Measurements from ENCODE around the gene RBBP8NL.

Gene RBBP8NL

GRCh38 chr20:62445553-62446340, 18.4 kb upstream of the RBBP8NL start:
- ATAC-seq (replicated peaks), result no peak
- Mint-ChIP-seq H3K27me3 (peaks cover 27 to 90% of the 10 kb centered on the region in 2 donors), H3K4me3 (no peak overlapping the region), H3K9me3 (no peaks in the 10 kb centered on the region), H3K27ac (no peak overlapping the region), H3K36me3 (ENCODE audit: insufficient read depth) (no peaks in the 10 kb centered on the region), H3K4me1 (ENCODE audit: low read depth in 2 of 2) (no peaks in the 10 kb centered on the region)
- no peak for DNase-seq

- Mint-ChIP-seq H3K4me3 (no peak overlapping the region), H3K36me3 (ENCODE audit: insufficient read depth) (no peaks in the 10 kb centered on the region), H3K27ac (no peak overlapping the region), H3K27me3 (peaks cover 30 to 92% of the 10 kb centered on the region in 2 donors), H3K9me3 (no peaks in the 10 kb centered on the region), H3K4me1 (ENCODE audit: low read depth in 2 of 2) (no peaks in the 10 kb centered on the region)
- ATAC-seq (replicated peaks), result no peak
- DNase-seq, result no peak
Measured at GRCh38 chr20:62444286-62444685, 16.9 kb upstream of the RBBP8NL start.

GRCh38 chr20:62441987-62442539, 14.7 kb upstream of the RBBP8NL start:
- DNase-seq, result no peak
- ATAC-seq (replicated peaks), result no peak
- Mint-ChIP-seq H3K4me3 (no peak overlapping the region), H3K27me3 (peaks cover 34 to 92% of the 10 kb centered on the region in 2 donors), H3K9me3 (no peaks in the 10 kb centered on the region), H3K4me1 (ENCODE audit: low read depth in 2 of 2) (no peaks in the 10 kb centered on the region), H3K27ac (no peak overlapping the region), H3K36me3 (ENCODE audit: insufficient read depth) (no peaks in the 10 kb centered on the region)

GRCh38 chr20:62439218-62439617, 11.9 kb upstream of the RBBP8NL start:
- DNase-seq (no peak), ATAC-seq (replicated peaks) (no peak)
- Mint-ChIP-seq H3K27me3 (peaks cover 53 to 95% of the 10 kb centered on the region in 2 donors), H3K9me3 (no peaks in the 10 kb centered on the region), H3K36me3 (ENCODE audit: insufficient read depth) (peaks cover 2% of the 10 kb centered on the region), H3K4me1 (ENCODE audit: low read depth in 2 of 2) (no peaks in the 10 kb centered on the region), H3K4me3 (no peak overlapping the region), H3K27ac (no peak overlapping the region)

GRCh38 chr20:62437927-62438326, 10.6 kb upstream of the RBBP8NL start:
- DNase-seq (no peak), ATAC-seq (replicated peaks) (no peak)
- Mint-ChIP-seq H3K4me1 (ENCODE audit: low read depth in 2 of 2) (no peaks in the 10 kb centered on the region), H3K27ac (no peak overlapping the region), H3K4me3 (no peak overlapping the region), H3K36me3 (ENCODE audit: insufficient read depth) (peaks cover 2% of the 10 kb centered on the region), H3K27me3 (peaks cover 52 to 95% of the 10 kb centered on the region in 2 donors), H3K9me3 (no peaks in the 10 kb centered on the region)

GRCh38 chr20:62437496-62437895, 10.2 kb upstream of the RBBP8NL start:
- Mint-ChIP-seq H3K9me3 (no peaks in the 10 kb centered on the region), H3K27ac (no peak overlapping the region), H3K4me1 (ENCODE audit: low read depth in 2 of 2) (no peaks in the 10 kb centered on the region), H3K27me3 (peaks cover 47 to 95% of the 10 kb centered on the region in 2 donors), H3K4me3 (no peak overlapping the region), H3K36me3 (ENCODE audit: insufficient read depth) (peaks cover 2% of the 10 kb centered on the region)
- DNase-seq (no peak), ATAC-seq (replicated peaks) (no peak)

GRCh38 chr20:62436692-62437091, 9.4 kb upstream of the RBBP8NL start:
- no peak overlapping the region for H3K27ac Mint-ChIP-seq
- no peaks in the 10 kb centered on the region for H3K4me1 Mint-ChIP-seq (ENCODE audit: low read depth in 2 of 2)
- peaks cover 48 to 95% of the 10 kb centered on the region in 2 donors for H3K27me3 Mint-ChIP-seq
- ATAC-seq (replicated peaks) (no peak), DNase-seq (no peak)
- peaks cover 2% of the 10 kb centered on the region for H3K36me3 Mint-ChIP-seq (ENCODE audit: insufficient read depth)
- no peak overlapping the region for H3K4me3 Mint-ChIP-seq
- H3K9me3 Mint-ChIP-seq, result no peaks in the 10 kb centered on the region

- H3K4me3 Mint-ChIP-seq, result no peak overlapping the region
- no peak for DNase-seq
- ATAC-seq (replicated peaks), result no peak
- H3K27ac Mint-ChIP-seq, result no peak overlapping the region
- H3K36me3 Mint-ChIP-seq (ENCODE audit: insufficient read depth), result peaks cover 2% of the 10 kb centered on the region
- no peaks in the 10 kb centered on the region for H3K9me3 Mint-ChIP-seq
- H3K27me3 Mint-ChIP-seq, result peaks cover 50 to 86% of the 10 kb centered on the region in 2 donors
- no peaks in the 10 kb centered on the region for H3K4me1 Mint-ChIP-seq (ENCODE audit: low read depth in 2 of 2)
Measured at GRCh38 chr20:62433658-62434497, 6.5 kb upstream of the RBBP8NL start.

GRCh38 chr20:62430866-62431447, 3.6 kb upstream of the RBBP8NL start:
- peaks cover 32 to 67% of the 10 kb centered on the region in 2 donors for H3K27me3 Mint-ChIP-seq

GRCh38 chr20:62430311-62430853, 3.0 kb upstream of the RBBP8NL start:
- peaks cover 2% of the 10 kb centered on the region for H3K36me3 Mint-ChIP-seq (ENCODE audit: insufficient read depth)
- no peak for ATAC-seq (replicated peaks)
- no peak for DNase-seq
- no peaks in the 10 kb centered on the region for H3K9me3 Mint-ChIP-seq
- H3K4me1 Mint-ChIP-seq (ENCODE audit: low read depth in 2 of 2), result peaks cover 0 to 2% of the 10 kb centered on the region in 2 donors
- peaks cover 27 to 61% of the 10 kb centered on the region in 2 donors for H3K27me3 Mint-ChIP-seq
- no peak overlapping the region for H3K4me3 Mint-ChIP-seq
- no peak overlapping the region for H3K27ac Mint-ChIP-seq

More at GRCh38 chr20:62430866-62431447, 3.6 kb upstream of the RBBP8NL start:
- peaks cover 2% of the 10 kb centered on the region for H3K36me3 Mint-ChIP-seq (ENCODE audit: insufficient read depth)
- H3K27ac Mint-ChIP-seq, result no peak overlapping the region
- DNase-seq (no peak), ATAC-seq (replicated peaks) (no peak)
- H3K9me3 Mint-ChIP-seq, result no peaks in the 10 kb centered on the region
- no peak overlapping the region for H3K4me3 Mint-ChIP-seq
- H3K4me1 Mint-ChIP-seq (ENCODE audit: low read depth in 2 of 2), result peaks cover 0 to 2% of the 10 kb centered on the region in 2 donors

- H3K4me1 Mint-ChIP-seq (ENCODE audit: low read depth in 2 of 2), result peaks cover 0 to 2% of the 10 kb centered on the region in 2 donors
- H3K36me3 Mint-ChIP-seq (ENCODE audit: insufficient read depth), result peaks cover under 1% of the 10 kb centered on the region
- no peaks in the 10 kb centered on the region for H3K9me3 Mint-ChIP-seq
- H3K27ac Mint-ChIP-seq, result no peak overlapping the region
- ATAC-seq (replicated peaks) (no peak), DNase-seq (no peak)
- no peak overlapping the region for H3K4me3 Mint-ChIP-seq
- H3K27me3 Mint-ChIP-seq, result peaks cover 20 to 61% of the 10 kb centered on the region in 2 donors
Measured at GRCh38 chr20:62429455-62430310, 2.3 kb upstream of the RBBP8NL start.

GRCh38 chr20:62428396-62429295, 1.3 kb upstream of the RBBP8NL start:
- no peak for DNase-seq
- no peaks in the 10 kb centered on the region for H3K36me3 Mint-ChIP-seq (ENCODE audit: insufficient read depth)
- no peaks in the 10 kb centered on the region for H3K9me3 Mint-ChIP-seq
- H3K4me1 Mint-ChIP-seq (ENCODE audit: low read depth in 2 of 2), result peaks cover 0 to 2% of the 10 kb centered on the region in 2 donors
- H3K27me3 Mint-ChIP-seq, result peaks cover 12 to 55% of the 10 kb centered on the region in 2 donors
- no peak overlapping the region for H3K4me3 Mint-ChIP-seq
- no peak overlapping the region for H3K27ac Mint-ChIP-seq
- ATAC-seq (replicated peaks), result no peak

Measured in effector memory CD8-positive, alpha-beta T cell (primary cell).